OCI-LY7 (cell line): ENCODE results near the gene LRRC23.

Experiments used
- EZH2phosphoT487 ChIP-seq: fragments of 200-600 bp; sonication (generic); IDR thresholded peaks from 2 replicates; pipeline ENCODE4 v1.6.1; 2018; ENCODE audit warnings: low read depth, borderline replicate concordance, mild to moderate bottlenecking, mixed run types, antibody characterized with exemption, low read length, moderate library complexity, mixed read lengths
- TF ChIP-seq, protein P1 (sequence below): fragments of 200-600 bp; sonication (generic); conservative IDR thresholded peaks from 2 replicates; pipeline ENCODE4 v1.5.1; 2014; ENCODE audit warnings: mild to moderate bottlenecking, antibody characterized with exemption, low read length, moderate library complexity, mixed read lengths

GRCh38 chr12:6937481-6938352, 33.1 kb downstream of the LRRC23 start:
- TF ChIP-seq, protein P1, sequence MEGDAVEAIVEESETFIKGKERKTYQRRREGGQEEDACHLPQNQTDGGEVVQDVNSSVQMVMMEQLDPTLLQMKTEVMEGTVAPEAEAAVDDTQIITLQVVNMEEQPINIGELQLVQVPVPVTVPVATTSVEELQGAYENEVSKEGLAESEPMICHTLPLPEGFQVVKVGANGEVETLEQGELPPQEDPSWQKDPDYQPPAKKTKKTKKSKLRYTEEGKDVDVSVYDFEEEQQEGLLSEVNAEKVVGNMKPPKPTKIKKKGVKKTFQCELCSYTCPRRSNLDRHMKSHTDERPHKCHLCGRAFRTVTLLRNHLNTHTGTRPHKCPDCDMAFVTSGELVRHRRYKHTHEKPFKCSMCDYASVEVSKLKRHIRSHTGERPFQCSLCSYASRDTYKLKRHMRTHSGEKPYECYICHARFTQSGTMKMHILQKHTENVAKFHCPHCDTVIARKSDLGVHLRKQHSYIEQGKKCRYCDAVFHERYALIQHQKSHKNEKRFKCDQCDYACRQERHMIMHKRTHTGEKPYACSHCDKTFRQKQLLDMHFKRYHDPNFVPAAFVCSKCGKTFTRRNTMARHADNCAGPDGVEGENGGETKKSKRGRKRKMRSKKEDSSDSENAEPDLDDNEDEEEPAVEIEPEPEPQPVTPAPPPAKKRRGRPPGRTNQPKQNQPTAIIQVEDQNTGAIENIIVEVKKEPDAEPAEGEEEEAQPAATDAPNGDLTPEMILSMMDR, result peak; percentile 93
- TF ChIP-seq EZH2phosphoT487, result no peak
